HEK293T (cell line): ENCODE results near the gene TMTC1.

Experiments used
- CTCF ChIA-PET: fragments of 350-600 bp; formaldehyde crosslinking; extraction: SDS; loops from one replicate; lab custom pipeline; 2021; ENCODE audit warnings: antibody characterized with exemption, inconsistent platforms; lab: Yijun Ruan, JAX
- POLR2A ChIA-PET: fragments of 350-600 bp; formaldehyde crosslinking; extraction: SDS; loops from one replicate; lab custom pipeline; 2020; ENCODE audit warnings: antibody characterized with exemption, inconsistent platforms; lab: Yijun Ruan, JAX
- DNase-seq: peaks from one replicate; pipeline ENCODE4 v3.0.0; 2012; ENCODE audit warnings: mixed read lengths; ENCODE audit errors: extremely low spot score
- ARNT ChIP-seq: fragments of 450-650 bp; IDR thresholded peaks from 2 replicates; pipeline ENCODE4 v1.6.1; 2017; ENCODE audit warnings: mild to moderate bottlenecking
- BHLHE40 ChIP-seq: fragments of 450-650 bp; IDR thresholded peaks from 2 replicates; pipeline ENCODE4 v1.6.1; 2016; ENCODE audit warnings: mild to moderate bottlenecking, moderate library complexity, borderline replicate concordance
- CTBP1 ChIP-seq: fragments of 450-650 bp; IDR thresholded peaks from 2 replicates; pipeline ENCODE4 v1.6.1; 2016; ENCODE audit warnings: borderline replicate concordance
- ELF4 ChIP-seq: fragments of 450-650 bp; IDR thresholded peaks from 2 replicates; pipeline ENCODE4 v1.6.1; 2017; ENCODE audit warnings: antibody characterized with exemption
- FOXA1 ChIP-seq: fragments of 450-650 bp; IDR thresholded peaks from 2 replicates; pipeline ENCODE4 v1.6.1; 2016; ENCODE audit warnings: mild to moderate bottlenecking
- FOXK2 ChIP-seq: fragments of 450-650 bp; IDR thresholded peaks from 2 replicates; pipeline ENCODE4 v1.6.1; 2016; ENCODE audit warnings: mild to moderate bottlenecking
- FOXM1 ChIP-seq: fragments of 450-650 bp; IDR thresholded peaks from 2 replicates; pipeline ENCODE4 v1.6.1; 2017; ENCODE audit warnings: mild to moderate bottlenecking, borderline replicate concordance
- HDGF ChIP-seq: fragments of 450-650 bp; IDR thresholded peaks from 2 replicates; pipeline ENCODE4 v1.6.1; 2017; ENCODE audit warnings: antibody characterized with exemption, borderline replicate concordance
- L3MBTL2 ChIP-seq: fragments of 450-650 bp; conservative IDR thresholded peaks from 2 replicates; pipeline ENCODE4 v1.6.1; 2016; ENCODE audit warnings: mild to moderate bottlenecking
- LEF1 ChIP-seq: fragments of 450-650 bp; IDR thresholded peaks from 2 replicates; pipeline ENCODE4 v1.6.1; 2017; ENCODE audit warnings: mild to moderate bottlenecking, borderline replicate concordance
- NFRKB ChIP-seq: fragments of 450-650 bp; IDR thresholded peaks from 2 replicates; pipeline ENCODE4 v1.6.1; 2016; ENCODE audit warnings: mild to moderate bottlenecking, moderate library complexity
- SP1 ChIP-seq: fragments of 450-650 bp; IDR thresholded peaks from 2 replicates; pipeline ENCODE4 v1.6.1; 2017
- SUZ12 ChIP-seq: fragments of 450-650 bp; IDR thresholded peaks from 2 replicates; pipeline ENCODE4 v1.6.1; 2016; ENCODE audit warnings: mild to moderate bottlenecking
- TARDBP ChIP-seq: fragments of 450-650 bp; IDR thresholded peaks from 2 replicates; pipeline ENCODE4 v1.6.1; 2016
- ZNF384 ChIP-seq: fragments of 450-650 bp; IDR thresholded peaks from 2 replicates; pipeline ENCODE4 v1.6.1; 2016
- TF ChIP-seq, protein P1 (sequence below): fragments of 450-650 bp; IDR thresholded peaks from 2 replicates; pipeline ENCODE4 v1.6.1; 2016

Gene TMTC1

DNA sequence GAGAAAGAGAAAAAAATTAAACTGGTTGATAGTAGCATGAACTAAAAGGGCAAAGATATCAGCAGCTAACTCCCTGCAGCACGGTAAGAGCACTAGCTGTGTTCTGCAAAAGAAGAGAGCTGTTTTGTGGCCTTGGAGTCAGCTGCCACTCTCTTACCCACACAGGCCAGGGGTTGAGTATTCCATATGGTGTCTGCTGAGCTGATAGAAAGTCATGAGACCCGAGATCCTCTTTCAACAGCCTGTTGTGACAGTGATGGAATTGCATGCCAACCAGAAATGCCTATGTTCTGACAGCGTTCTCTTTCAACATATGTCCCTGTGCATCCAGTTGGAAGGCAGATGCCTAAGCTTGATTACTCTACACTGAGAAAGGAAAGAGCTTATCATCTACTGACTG lies 39.9 kb downstream of the TMTC1 start:
- CTCF ChIA-PET: no interaction called here
- no peak for DNase-seq
- POLR2A ChIA-PET: interaction anchor here (1.1 kb wide), 1 partner anchor 26 kb away, joined by 4 read pairs; no protein-coding TSS in a partner anchor
- no peak for TF ChIP-seq SP1

DNA sequence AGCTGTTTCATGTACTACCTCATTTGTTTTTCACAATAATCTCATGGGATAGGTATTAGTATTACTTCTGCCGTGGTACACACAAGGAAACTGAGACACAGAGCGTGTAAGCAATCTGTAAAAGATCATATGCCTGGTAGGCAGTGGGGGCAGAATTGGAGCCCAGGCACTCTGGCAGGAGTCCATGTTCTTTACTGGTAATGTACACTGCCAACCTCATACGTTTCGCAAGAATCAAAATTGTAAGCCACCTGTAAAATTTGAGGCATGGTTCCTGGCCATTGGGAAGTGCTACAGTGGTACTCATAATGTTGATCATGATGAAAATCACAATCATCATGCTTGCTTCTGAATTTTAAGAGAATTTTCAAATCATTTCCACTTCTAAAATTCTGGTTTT lies 40.7 kb downstream of the TMTC1 start:
- POLR2A ChIA-PET: no interaction called here
- CTCF ChIA-PET: no interaction called here
- no peak for TF ChIP-seq SP1
- TF ChIP-seq FOXA1: no peak
- no peak for TF ChIP-seq HDGF
- TF ChIP-seq NFRKB: no peak
- TF ChIP-seq, protein P1, sequence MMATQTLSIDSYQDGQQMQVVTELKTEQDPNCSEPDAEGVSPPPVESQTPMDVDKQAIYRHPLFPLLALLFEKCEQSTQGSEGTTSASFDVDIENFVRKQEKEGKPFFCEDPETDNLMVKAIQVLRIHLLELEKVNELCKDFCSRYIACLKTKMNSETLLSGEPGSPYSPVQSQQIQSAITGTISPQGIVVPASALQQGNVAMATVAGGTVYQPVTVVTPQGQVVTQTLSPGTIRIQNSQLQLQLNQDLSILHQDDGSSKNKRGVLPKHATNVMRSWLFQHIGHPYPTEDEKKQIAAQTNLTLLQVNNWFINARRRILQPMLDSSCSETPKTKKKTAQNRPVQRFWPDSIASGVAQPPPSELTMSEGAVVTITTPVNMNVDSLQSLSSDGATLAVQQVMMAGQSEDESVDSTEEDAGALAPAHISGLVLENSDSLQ: no peak
- no peak for TF ChIP-seq SUZ12
- no peak for TF ChIP-seq BHLHE40
- no peak for TF ChIP-seq TARDBP
- TF ChIP-seq FOXK2: no peak
- TF ChIP-seq FOXM1: no peak
- TF ChIP-seq ELF4: no peak
- TF ChIP-seq CTBP1: no peak
- no peak for TF ChIP-seq LEF1
- TF ChIP-seq L3MBTL2: no peak
- TF ChIP-seq ARNT: no peak
- no peak for DNase-seq

DNA sequence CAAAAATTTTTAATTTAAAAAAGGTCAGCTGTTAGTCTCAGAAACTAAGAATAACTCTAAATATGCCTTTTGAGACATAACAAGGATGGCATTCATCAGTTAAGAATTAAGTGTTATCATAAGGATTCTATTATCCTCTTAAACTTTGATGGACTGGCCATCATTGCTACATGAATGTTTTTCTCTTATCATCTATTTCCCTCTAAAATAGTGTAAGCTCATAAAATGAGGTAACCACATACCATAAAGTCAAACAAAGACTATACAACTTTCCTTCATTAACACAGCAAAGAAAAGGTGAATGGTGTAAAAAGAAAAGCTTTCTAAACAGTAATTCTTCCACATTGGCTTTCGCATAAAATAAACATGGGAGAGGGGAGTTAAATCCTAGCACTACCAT lies 41.1 kb downstream of the TMTC1 start:
- ChIA-PET CTCF (no interaction called here), POLR2A (no interaction called here)
- no peak for DNase-seq
- TF ChIP-seq FOXA1 (no peak), ARNT (no peak), SP1 (no peak), L3MBTL2 (no peak), BHLHE40 (no peak), ZNF384 (no peak), HDGF (no peak), NFRKB (no peak), LEF1 (no peak), FOXK2 (no peak), TARDBP (no peak), ELF4 (no peak)
- TF ChIP-seq, protein P1: no peak

DNA sequence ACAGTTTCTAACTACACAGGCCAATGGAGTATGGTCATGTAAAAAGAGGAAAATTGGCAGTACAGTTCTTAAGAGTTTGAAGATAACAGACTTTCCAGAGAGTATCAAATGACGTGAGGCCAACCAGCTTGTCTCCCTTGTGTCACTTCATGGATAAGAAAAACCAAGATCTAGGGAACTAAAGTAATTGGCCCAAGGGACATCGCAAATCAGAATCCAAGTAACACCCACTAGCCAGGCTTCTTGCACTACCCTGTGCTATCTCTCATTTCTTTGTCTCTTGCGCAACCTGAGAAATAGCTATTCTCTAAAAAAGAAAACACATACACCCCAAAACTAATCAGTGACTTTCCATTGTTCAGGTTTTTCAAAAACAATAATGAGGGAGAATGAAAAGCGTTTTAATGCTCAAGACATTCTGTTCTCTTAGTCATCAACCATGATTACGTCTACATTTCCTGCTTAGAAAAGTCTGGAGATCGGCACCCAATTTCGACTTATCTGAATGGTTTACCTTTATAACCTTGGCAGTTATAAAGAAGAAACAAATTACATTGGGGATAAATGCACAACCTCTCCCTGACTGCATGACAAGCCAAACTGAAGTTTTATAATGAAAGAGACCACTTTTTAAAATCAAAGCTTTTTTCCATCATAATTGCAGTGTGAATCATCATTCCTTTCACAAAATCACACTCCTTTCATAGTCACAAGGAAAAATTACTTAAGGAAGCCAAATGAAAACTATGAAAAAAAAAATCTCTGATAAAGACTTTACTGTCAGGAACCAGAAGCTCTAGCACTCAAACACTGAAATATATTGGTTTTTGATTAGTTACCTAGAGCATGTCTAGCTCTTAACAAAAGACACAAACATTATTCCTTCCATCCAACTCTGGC lies 42.1 kb downstream of the TMTC1 start:
- TF ChIP-seq SP1 (no peak), SUZ12 (no peak), NFRKB (no peak), CTBP1 (no peak), LEF1 (no peak)
- no peak for DNase-seq
- CTCF ChIA-PET: no interaction called here
- POLR2A ChIA-PET: no interaction called here

DNA sequence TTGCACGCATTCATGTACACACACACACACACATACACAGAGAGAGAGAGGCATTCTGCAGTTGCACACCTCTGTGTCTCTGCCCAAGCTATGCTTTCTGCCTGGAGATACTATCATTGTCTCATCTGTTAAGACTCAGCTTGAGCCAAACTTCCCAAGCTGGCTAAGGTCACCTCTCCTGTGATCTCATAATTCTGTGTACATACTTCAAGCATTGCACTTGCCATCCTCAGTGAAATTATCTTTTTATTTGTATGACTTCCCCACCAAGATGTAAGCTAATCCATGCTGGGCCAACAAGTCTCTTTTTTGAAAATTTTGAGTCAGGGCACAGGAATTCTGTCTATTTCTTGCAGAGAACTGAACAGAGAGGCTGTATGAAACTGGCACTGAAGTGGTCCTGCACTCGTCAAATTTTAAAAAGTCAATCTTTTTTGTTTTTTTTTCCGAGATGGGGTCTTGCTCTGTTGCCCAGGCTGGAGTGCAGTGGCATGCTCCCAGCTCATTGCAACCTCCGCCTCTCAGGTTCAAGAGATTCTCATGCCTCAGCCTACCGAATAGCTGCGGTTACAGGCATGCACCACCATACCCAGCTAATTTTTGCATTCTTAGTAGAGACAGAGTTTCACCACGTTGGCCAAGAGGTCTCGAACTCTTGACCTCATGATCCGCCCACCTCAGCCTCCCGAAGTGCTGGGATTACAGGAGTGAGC lies 44.3 kb downstream of the TMTC1 start:
- DNase-seq: no peak
- CTCF ChIA-PET: no interaction called here
- POLR2A ChIA-PET: no interaction called here
- TF ChIP-seq ELF4 (no peak), SP1 (no peak), TARDBP (no peak), L3MBTL2 (no peak), BHLHE40 (no peak), LEF1 (no peak), NFRKB (no peak), FOXK2 (no peak), HDGF (no peak), FOXM1 (no peak), ARNT (no peak), FOXA1 (no peak), SUZ12 (no peak), CTBP1 (no peak), ZNF384 (no peak)
- TF ChIP-seq, protein P1: no peak

DNA sequence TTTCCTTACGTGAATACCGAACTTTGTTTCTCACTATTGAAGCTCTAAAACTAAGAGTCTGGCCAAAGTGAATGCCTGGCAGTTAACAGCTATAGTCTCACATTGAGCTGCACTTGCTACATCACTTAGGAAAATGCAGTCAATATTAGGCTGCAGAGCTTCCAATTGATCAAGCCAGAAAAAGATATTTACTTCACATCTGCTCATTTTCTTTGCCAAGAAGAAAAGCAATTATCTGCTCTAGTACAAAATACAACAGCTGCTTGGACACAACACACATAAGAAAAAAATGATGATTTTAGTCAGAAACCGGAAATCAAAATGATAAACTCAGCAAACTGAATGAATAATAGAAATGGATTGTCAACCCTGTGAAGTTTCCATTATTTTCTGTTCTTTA lies 45.4 kb downstream of the TMTC1 start:
- no peak for DNase-seq
- POLR2A ChIA-PET: no interaction called here
- CTCF ChIA-PET: interaction anchor here (0.9 kb wide), 1 partner anchor 12 kb away, joined by 3 read pairs; no protein-coding TSS in a partner anchor
- TF ChIP-seq FOXK2 (no peak), CTBP1 (no peak), FOXA1 (no peak), NFRKB (no peak), SP1 (no peak), TARDBP (no peak), HDGF (no peak), L3MBTL2 (no peak), ZNF384 (no peak), ELF4 (no peak)
